Kidney epithelial cell (primary cell): ENCODE results near the gene GPR37L1. TPM values are rescaled to one million over a fixed set of nuclear protein-coding genes. Genes with fewer than 3 reads are reported as not detected.

Experiments
- DNase-seq: peaks from one replicate; pipeline ENCODE4 v3.0.0-alpha.2; 2010; ENCODE audit warnings: low read depth
- H3K27me3 ChIP-seq: 2 replicates; pipeline ENCODE4 v1.6.0; 2011; ENCODE audit warnings: low read length; ENCODE audit not compliant: control insufficient read depth, insufficient read depth
- H3K36me3 ChIP-seq: 2 replicates; pipeline ENCODE4 v1.5.1; 2011; ENCODE audit warnings: low read length; ENCODE audit not compliant: control insufficient read depth, insufficient read depth
- H3K4me3 ChIP-seq: 2 replicates; pipeline ENCODE4 v1.5.1; 2011; ENCODE audit warnings: low read depth, mild to moderate bottlenecking, control low read depth, low read length
- total RNA-seq: library from RNA; depleted of rRNA; stranded (reverse); fragments of >200 nt; gene quantifications from 2 replicates; pipeline ENCODE4 v1.2.3, GENCODE V29; 2015
- TF ChIP-seq, protein P1 (sequence below): IDR thresholded peaks from 2 replicates; pipeline ENCODE4 v1.5.1; 2011; ENCODE audit warnings: mild to moderate bottlenecking, moderate library complexity, low read length, control low read depth, inconsistent platforms; ENCODE audit not compliant: insufficient read depth, poor library complexity, severe bottlenecking

The GPR37L1 gene
- total RNA-seq, 1 donor from 2014 or later = 0.04 TPM

DNA sequence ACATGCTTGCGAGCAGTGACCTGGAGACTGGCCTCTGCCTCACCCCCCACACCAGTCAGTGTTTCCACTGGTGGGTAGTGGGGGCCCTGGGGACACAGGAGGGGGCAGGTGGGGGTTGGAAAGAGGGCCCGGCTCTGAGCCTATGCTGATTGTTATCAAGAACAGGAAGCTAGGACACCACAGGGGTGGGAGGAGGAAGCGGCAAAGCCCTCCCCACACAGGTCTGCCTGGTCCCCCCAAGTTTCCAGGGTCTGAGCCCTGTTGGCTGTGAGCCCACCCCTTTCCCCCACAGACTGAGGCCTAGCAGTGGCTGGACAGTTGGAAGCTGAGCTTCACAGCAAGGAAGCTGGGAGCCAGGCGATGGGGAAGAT is 39.3 kb downstream of the GPR37L1 start:
- Histone ChIP-seq H3K36me3 (no peaks in the 10 kb centered on the region), H3K4me3 (no peak overlapping the region), H3K27me3 (no peaks in the 10 kb centered on the region)
- TF ChIP-seq, protein P1, sequence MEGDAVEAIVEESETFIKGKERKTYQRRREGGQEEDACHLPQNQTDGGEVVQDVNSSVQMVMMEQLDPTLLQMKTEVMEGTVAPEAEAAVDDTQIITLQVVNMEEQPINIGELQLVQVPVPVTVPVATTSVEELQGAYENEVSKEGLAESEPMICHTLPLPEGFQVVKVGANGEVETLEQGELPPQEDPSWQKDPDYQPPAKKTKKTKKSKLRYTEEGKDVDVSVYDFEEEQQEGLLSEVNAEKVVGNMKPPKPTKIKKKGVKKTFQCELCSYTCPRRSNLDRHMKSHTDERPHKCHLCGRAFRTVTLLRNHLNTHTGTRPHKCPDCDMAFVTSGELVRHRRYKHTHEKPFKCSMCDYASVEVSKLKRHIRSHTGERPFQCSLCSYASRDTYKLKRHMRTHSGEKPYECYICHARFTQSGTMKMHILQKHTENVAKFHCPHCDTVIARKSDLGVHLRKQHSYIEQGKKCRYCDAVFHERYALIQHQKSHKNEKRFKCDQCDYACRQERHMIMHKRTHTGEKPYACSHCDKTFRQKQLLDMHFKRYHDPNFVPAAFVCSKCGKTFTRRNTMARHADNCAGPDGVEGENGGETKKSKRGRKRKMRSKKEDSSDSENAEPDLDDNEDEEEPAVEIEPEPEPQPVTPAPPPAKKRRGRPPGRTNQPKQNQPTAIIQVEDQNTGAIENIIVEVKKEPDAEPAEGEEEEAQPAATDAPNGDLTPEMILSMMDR = no peak
- DNase-seq = no peak

DNA sequence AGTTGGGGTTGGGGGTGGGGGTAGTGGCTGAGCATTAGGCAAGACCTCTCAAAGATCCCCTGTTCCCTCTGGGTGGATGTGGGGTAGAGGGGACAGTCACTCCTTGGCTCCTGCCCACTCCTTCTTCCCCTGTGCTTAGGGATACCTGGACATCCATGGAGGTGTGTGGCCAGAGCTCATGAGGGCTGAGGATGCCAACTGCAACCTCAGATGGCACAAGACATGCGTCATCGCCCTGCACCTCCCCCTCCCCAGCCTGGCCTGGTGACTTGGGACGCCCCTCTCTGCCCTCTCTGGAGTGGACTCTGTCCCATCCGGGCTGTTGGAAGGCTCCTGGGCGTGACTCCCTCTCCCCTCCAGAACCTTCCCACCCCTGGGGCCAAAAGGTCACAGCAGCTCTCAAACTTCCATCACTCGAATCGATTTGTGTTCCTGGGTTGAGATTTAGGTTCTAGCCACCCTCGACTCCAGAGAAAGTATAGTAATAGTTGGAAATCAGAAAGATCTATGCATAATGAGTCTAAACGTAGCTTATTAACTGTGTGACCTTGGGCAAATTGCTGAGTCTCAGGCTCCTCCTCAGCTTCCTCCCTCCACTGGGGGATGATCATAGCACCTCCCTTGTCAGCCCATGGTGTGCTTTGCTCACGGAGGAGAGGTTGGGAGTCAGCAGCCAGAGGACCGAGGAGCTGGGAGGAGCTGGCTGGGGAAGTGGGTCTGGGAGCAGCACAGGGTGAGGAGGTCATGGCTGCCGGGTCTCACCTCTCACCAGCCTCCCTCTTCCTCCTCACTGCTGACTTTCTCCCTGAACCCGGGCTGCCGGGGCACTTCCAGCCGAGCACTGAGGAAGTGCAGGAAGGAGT is 39.9 kb downstream of the GPR37L1 start:
- H3K27me3 ChIP-seq = no peaks in the 10 kb centered on the region
- no peaks in the 10 kb centered on the region for H3K36me3 ChIP-seq
- H3K4me3 ChIP-seq = no peak overlapping the region
- DNase-seq = no peak
- TF ChIP-seq, protein P1 = no peak

- DNase-seq = no peak
- TF ChIP-seq, protein P1 = no peak
- H3K27me3 ChIP-seq = peaks cover 4% of the 10 kb centered on the region
- H3K36me3 ChIP-seq = no peaks in the 10 kb centered on the region
- H3K4me3 ChIP-seq = no peak overlapping the region
Measured at GRCh38 chr1:202163281-202164270, 40.9 kb downstream of the GPR37L1 start.

DNA sequence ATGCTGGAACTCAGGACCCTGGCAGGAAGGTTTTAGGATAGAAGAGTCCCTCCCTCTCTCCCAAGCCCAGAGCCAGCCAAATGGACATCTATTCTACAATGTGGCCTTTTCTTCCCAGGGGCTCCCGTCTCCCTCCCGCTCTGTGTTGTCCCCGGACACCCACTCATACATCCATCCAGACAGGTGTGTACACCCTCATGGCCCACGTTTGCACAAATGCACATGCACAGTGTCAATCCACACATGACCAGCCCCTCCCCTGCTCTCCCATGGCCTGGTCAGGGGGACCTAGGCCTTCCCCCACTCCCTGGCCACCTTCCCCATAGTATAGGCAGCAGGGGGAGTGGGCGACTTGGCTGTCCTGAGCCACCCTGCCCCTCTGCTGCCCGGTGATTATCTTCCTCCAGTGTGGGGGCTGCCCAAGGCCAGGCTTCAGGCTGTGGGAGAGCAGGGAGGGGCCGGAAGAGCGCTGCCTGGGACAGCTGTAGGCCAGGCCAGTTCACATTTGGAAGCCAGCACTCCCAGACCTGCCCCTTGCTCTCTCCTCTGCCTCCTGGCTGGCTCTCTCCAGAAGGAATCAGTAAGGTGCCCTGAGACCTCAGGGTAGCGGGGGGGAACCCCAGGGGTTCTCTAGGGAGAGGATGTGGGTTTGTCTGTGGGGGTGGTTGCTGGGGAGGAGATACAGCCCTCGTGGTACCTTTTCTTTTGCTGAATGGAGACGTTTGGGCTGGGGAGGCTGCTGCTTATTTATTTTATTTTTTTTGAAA is 41.7 kb downstream of the GPR37L1 start:
- no peak overlapping the region for H3K4me3 ChIP-seq
- DNase-seq = no peak
- TF ChIP-seq, protein P1 = no peak
- H3K27me3 ChIP-seq = peaks cover 6% of the 10 kb centered on the region
- no peaks in the 10 kb centered on the region for H3K36me3 ChIP-seq

DNA sequence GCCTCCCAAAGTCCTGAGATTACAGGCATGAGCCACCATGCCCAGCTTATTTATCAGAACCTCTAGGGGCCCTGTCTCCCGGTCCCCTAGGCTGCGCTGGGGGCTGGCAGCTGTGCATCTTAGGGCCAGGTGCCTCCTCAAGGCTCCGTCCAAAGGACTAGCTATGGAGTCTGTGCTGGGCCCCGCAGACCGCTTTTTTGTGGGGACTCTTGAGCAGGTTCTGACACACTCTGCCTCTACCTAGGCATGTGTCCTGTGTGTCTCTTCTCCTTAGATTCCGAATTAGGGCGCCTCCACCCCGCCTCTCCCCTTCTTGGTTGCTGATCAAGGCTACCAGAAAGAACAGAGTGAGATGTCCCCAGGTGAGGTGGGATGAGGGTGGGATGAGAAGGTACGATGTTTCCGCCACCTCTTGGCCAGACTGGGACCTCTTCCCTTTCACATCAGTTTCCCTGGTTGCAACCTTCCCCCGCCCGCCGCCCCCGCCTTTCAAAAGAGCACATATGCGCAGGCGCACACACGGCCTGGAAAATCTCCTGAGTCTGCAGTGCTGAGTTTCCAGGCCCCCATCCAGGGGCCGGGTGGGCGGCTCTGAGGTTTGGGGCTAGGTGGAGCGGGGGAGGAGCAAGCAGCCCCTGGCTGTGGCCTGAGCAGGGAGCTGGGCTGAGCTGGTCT is 42.7 kb downstream of the GPR37L1 start:
- TF ChIP-seq, protein P1 = no peak
- no peaks in the 10 kb centered on the region for H3K36me3 ChIP-seq
- peaks cover 6% of the 10 kb centered on the region for H3K27me3 ChIP-seq
- no peak for DNase-seq
- H3K4me3 ChIP-seq = no peak overlapping the region
